Measurements from ENCODE around the gene SH3BP5L.

DNA sequence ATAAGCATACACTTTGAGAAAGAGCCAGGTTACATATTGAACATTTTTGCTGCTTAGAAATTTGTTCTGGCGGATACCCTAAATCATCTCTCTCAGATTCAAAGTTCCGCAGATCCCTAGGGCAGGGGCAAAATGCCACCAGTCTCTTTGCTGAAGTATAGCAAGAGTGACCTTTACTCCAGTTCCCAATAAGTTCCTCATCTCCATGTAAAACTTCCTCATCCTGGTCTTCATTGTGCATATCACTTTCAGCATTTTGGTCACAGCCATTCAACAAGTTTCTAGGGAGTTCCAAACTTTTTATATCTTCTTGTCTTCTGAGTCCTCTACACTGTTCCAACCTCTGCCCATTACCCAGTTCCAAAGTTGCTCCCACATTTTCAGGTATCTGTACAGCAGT lies 46.8 kb downstream of the SH3BP5L start:
- TF ChIP-seq, protein P1, sequence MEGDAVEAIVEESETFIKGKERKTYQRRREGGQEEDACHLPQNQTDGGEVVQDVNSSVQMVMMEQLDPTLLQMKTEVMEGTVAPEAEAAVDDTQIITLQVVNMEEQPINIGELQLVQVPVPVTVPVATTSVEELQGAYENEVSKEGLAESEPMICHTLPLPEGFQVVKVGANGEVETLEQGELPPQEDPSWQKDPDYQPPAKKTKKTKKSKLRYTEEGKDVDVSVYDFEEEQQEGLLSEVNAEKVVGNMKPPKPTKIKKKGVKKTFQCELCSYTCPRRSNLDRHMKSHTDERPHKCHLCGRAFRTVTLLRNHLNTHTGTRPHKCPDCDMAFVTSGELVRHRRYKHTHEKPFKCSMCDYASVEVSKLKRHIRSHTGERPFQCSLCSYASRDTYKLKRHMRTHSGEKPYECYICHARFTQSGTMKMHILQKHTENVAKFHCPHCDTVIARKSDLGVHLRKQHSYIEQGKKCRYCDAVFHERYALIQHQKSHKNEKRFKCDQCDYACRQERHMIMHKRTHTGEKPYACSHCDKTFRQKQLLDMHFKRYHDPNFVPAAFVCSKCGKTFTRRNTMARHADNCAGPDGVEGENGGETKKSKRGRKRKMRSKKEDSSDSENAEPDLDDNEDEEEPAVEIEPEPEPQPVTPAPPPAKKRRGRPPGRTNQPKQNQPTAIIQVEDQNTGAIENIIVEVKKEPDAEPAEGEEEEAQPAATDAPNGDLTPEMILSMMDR (IDR thresholded peaks at IDR 0.05) = no peak
- TF ChIP-seq POLR2A (IDR thresholded peaks at IDR 0.05) = no peak
